ENCODE measurements around the gene SLC12A5.

- TF ChIP-seq CTCF (conservative IDR thresholded peaks at IDR 0.05) (no peak), EZH2 (IDR thresholded peaks at IDR 0.05; ENCODE audit: low read depth) (no peak)
Measured at GRCh38 chr20:46035713-46036112, 6.7 kb downstream of the SLC12A5 start.
